ENCODE results near the gene TEX51.

TEX51 gene

DNA sequence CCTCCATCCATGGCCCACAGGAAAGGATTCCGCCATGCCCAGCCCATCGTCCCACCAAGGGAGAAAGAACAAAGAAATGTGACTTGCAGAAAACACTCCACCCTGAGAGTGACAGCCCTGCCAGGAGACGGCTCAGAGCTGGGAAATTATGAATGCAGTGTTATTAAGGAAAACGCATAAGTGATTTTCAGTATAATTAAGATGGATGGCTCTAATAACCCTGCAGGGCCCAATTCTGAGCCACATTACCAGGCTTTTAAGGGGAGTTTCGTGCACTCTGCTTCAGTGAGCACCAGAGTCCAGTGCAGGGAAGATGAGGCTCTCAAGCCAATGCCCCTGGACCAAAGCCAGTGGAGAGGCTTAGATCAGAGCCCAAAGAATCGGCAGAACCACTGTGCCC lies 10.6 kb upstream of the TEX51 start:
- no peak for TF ChIP-seq EZH2phosphoT487 (IDR thresholded peaks at IDR 0.05; ENCODE audit: borderline replicate concordance)
- TF ChIP-seq, protein P1, sequence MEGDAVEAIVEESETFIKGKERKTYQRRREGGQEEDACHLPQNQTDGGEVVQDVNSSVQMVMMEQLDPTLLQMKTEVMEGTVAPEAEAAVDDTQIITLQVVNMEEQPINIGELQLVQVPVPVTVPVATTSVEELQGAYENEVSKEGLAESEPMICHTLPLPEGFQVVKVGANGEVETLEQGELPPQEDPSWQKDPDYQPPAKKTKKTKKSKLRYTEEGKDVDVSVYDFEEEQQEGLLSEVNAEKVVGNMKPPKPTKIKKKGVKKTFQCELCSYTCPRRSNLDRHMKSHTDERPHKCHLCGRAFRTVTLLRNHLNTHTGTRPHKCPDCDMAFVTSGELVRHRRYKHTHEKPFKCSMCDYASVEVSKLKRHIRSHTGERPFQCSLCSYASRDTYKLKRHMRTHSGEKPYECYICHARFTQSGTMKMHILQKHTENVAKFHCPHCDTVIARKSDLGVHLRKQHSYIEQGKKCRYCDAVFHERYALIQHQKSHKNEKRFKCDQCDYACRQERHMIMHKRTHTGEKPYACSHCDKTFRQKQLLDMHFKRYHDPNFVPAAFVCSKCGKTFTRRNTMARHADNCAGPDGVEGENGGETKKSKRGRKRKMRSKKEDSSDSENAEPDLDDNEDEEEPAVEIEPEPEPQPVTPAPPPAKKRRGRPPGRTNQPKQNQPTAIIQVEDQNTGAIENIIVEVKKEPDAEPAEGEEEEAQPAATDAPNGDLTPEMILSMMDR (conservative IDR thresholded peaks at IDR 0.05; ENCODE audit: low read length): no peak
- Histone ChIP-seq H3K4me3 (ENCODE audit: low read length, poor library complexity, severe bottlenecking) (no peak overlapping the region), H3F3A (ENCODE audit: low read depth) (no peaks in the 10 kb centered on the region), H2AFZ (ENCODE audit: low read length) (no peak overlapping the region), H3K4me2 (ENCODE audit: low read depth, low read length, poor library complexity, severe bottlenecking) (no peak overlapping the region), H3K27me3 (ENCODE audit: insufficient read depth, low read length, poor library complexity, severe bottlenecking) (no peaks in the 10 kb centered on the region), H3K79me2 (ENCODE audit: insufficient read depth, low read length) (no peaks in the 10 kb centered on the region), H3K9me3 (ENCODE audit: insufficient read depth, low read depth, low read length) (no peaks in the 10 kb centered on the region), H3K9ac (ENCODE audit: low read depth, low read length, poor library complexity, severe bottlenecking) (no peak overlapping the region), H3K9me2 (replicated peaks; ENCODE audit: low read depth, low read length) (no peaks in the 10 kb centered on the region), H3K36me3 (ENCODE audit: insufficient read depth, low read length) (no peaks in the 10 kb centered on the region), H4K20me1 (ENCODE audit: insufficient read depth, low read length, poor library complexity, severe bottlenecking) (no peaks in the 10 kb centered on the region), H3K4me1 (ENCODE audit: insufficient read depth, low read length, poor library complexity, severe bottlenecking) (no peaks in the 10 kb centered on the region)

DNA sequence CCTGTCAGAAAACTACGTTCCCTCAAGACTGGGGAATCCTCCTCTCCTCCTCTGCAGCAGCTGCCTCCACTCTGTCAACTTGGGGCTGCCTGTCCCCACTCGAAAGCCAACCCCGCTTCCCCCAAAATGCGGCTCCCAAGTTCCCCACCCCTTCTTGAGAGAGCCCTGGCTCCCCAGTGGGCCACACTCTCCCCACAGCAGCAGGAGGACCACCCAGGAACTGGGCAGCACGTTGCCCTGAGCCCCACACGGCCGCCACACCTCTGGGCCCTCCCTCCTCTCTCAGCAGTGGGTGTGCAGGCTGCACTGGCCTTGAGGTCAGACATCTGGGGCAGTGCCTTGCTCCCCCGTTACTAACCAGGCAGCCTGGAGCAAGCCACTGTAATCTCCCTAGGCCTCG lies 9.6 kb upstream of the TEX51 start:
- Histone ChIP-seq H2AFZ (ENCODE audit: low read length) (no peak overlapping the region), H3K4me2 (ENCODE audit: low read depth, low read length, poor library complexity, severe bottlenecking) (no peak overlapping the region), H3K4me3 (ENCODE audit: low read length, poor library complexity, severe bottlenecking) (no peak overlapping the region), H3K9ac (ENCODE audit: low read depth, low read length, poor library complexity, severe bottlenecking) (no peak overlapping the region), H3K4me1 (ENCODE audit: insufficient read depth, low read length, poor library complexity, severe bottlenecking) (no peaks in the 10 kb centered on the region), H3K27me3 (ENCODE audit: insufficient read depth, low read length, poor library complexity, severe bottlenecking) (no peaks in the 10 kb centered on the region), H4K20me1 (ENCODE audit: insufficient read depth, low read length, poor library complexity, severe bottlenecking) (no peaks in the 10 kb centered on the region), H3F3A (ENCODE audit: low read depth) (no peaks in the 10 kb centered on the region), H3K36me3 (ENCODE audit: insufficient read depth, low read length) (no peaks in the 10 kb centered on the region), H3K79me2 (ENCODE audit: insufficient read depth, low read length) (no peaks in the 10 kb centered on the region), H3K9me2 (replicated peaks; ENCODE audit: low read depth, low read length) (no peaks in the 10 kb centered on the region), H3K9me3 (ENCODE audit: insufficient read depth, low read depth, low read length) (no peaks in the 10 kb centered on the region)
- TF ChIP-seq, protein P1 (conservative IDR thresholded peaks at IDR 0.05; ENCODE audit: low read length): no peak
- no peak for TF ChIP-seq EZH2phosphoT487 (IDR thresholded peaks at IDR 0.05; ENCODE audit: borderline replicate concordance)

- Histone ChIP-seq H3K9me2 (replicated peaks; ENCODE audit: low read depth, low read length) (no peaks in the 10 kb centered on the region), H4K20me1 (ENCODE audit: insufficient read depth, low read length, poor library complexity, severe bottlenecking) (no peaks in the 10 kb centered on the region)
Observed at GRCh38 chr2:126889496-126890135, 9.1 kb upstream of the TEX51 start.

GRCh38 chr2:126890136-126890510 lies 8.6 kb upstream of the TEX51 start:
- H3K4me1 ChIP-seq (ENCODE audit: insufficient read depth, low read length, poor library complexity, severe bottlenecking): no peaks in the 10 kb centered on the region
- no peaks in the 10 kb centered on the region for H3K79me2 ChIP-seq (ENCODE audit: insufficient read depth, low read length)
- TF ChIP-seq EZH2phosphoT487 (IDR thresholded peaks at IDR 0.05; ENCODE audit: borderline replicate concordance): no peak
- TF ChIP-seq, protein P1 (conservative IDR thresholded peaks at IDR 0.05; ENCODE audit: low read length): no peak
- H3K9me3 ChIP-seq (ENCODE audit: insufficient read depth, low read depth, low read length): no peaks in the 10 kb centered on the region; the same call in 1 of the 2 replicates
- H2AFZ ChIP-seq (ENCODE audit: low read length): no peak overlapping the region
- no peaks in the 10 kb centered on the region for H4K20me1 ChIP-seq (ENCODE audit: insufficient read depth, low read length, poor library complexity, severe bottlenecking)
- H3F3A ChIP-seq (ENCODE audit: low read depth): no peaks in the 10 kb centered on the region
- no peak overlapping the region for H3K9ac ChIP-seq (ENCODE audit: low read depth, low read length, poor library complexity, severe bottlenecking)
- no peak overlapping the region for H3K4me3 ChIP-seq (ENCODE audit: low read length, poor library complexity, severe bottlenecking)
- no peaks in the 10 kb centered on the region for H3K9me2 ChIP-seq (replicated peaks; ENCODE audit: low read depth, low read length)
- H3K4me2 ChIP-seq (ENCODE audit: low read depth, low read length, poor library complexity, severe bottlenecking): no peak overlapping the region
- no peaks in the 10 kb centered on the region for H3K27me3 ChIP-seq (ENCODE audit: insufficient read depth, low read length, poor library complexity, severe bottlenecking)
- H3K36me3 ChIP-seq (ENCODE audit: insufficient read depth, low read length): no peaks in the 10 kb centered on the region

More at GRCh38 chr2:126889496-126890135, 9.1 kb upstream of the TEX51 start:
- Histone ChIP-seq H3K4me1 (ENCODE audit: insufficient read depth, low read length, poor library complexity, severe bottlenecking) (no peaks in the 10 kb centered on the region), H3K4me2 (ENCODE audit: low read depth, low read length, poor library complexity, severe bottlenecking) (no peak overlapping the region), H3K79me2 (ENCODE audit: insufficient read depth, low read length) (no peaks in the 10 kb centered on the region), H3K9ac (ENCODE audit: low read depth, low read length, poor library complexity, severe bottlenecking) (no peak overlapping the region), H3F3A (ENCODE audit: low read depth) (no peaks in the 10 kb centered on the region), H3K4me3 (ENCODE audit: low read length, poor library complexity, severe bottlenecking) (no peak overlapping the region), H2AFZ (ENCODE audit: low read length) (no peak overlapping the region), H3K36me3 (ENCODE audit: insufficient read depth, low read length) (no peaks in the 10 kb centered on the region), H3K9me3 (ENCODE audit: insufficient read depth, low read depth, low read length) (no peaks in the 10 kb centered on the region; the same call in 1 of the 2 replicates), H3K27me3 (ENCODE audit: insufficient read depth, low read length, poor library complexity, severe bottlenecking) (no peaks in the 10 kb centered on the region)
- no peak for TF ChIP-seq EZH2phosphoT487 (IDR thresholded peaks at IDR 0.05; ENCODE audit: borderline replicate concordance)
